GM12801 (cell line): ENCODE measurements around the gene TMBIM6.

Experiments used
- TF ChIP-seq, protein P1 (sequence below): IDR thresholded peaks from one replicate; pipeline ENCODE4 v1.5.1; 2011; ENCODE audit warnings: control low read depth; ENCODE audit not compliant: insufficient read length; ENCODE audit errors: extremely low read depth

Gene TMBIM6

DNA sequence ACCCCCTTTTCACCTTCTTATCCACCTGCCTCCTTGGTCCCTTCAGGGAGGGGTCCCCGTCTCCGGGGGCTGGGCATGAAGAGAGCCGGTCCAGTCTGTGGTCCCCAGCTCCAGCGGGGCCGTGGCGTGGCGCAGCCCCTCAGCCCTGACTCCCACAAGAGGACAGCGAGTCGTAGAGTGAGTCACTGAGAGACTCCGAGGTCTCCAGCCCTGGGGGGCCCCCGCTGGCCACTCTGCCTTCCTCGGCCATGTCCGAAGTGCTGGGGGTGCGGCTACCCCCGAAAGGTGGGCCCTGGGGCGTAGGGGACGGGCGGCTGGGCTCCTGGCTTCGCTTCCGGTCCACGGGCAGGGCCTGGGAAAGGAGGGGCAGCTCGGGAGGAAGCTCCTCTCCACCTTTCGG is 50.3 kb downstream of the TMBIM6 start:
- TF ChIP-seq, protein P1, sequence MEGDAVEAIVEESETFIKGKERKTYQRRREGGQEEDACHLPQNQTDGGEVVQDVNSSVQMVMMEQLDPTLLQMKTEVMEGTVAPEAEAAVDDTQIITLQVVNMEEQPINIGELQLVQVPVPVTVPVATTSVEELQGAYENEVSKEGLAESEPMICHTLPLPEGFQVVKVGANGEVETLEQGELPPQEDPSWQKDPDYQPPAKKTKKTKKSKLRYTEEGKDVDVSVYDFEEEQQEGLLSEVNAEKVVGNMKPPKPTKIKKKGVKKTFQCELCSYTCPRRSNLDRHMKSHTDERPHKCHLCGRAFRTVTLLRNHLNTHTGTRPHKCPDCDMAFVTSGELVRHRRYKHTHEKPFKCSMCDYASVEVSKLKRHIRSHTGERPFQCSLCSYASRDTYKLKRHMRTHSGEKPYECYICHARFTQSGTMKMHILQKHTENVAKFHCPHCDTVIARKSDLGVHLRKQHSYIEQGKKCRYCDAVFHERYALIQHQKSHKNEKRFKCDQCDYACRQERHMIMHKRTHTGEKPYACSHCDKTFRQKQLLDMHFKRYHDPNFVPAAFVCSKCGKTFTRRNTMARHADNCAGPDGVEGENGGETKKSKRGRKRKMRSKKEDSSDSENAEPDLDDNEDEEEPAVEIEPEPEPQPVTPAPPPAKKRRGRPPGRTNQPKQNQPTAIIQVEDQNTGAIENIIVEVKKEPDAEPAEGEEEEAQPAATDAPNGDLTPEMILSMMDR, result no peak

DNA sequence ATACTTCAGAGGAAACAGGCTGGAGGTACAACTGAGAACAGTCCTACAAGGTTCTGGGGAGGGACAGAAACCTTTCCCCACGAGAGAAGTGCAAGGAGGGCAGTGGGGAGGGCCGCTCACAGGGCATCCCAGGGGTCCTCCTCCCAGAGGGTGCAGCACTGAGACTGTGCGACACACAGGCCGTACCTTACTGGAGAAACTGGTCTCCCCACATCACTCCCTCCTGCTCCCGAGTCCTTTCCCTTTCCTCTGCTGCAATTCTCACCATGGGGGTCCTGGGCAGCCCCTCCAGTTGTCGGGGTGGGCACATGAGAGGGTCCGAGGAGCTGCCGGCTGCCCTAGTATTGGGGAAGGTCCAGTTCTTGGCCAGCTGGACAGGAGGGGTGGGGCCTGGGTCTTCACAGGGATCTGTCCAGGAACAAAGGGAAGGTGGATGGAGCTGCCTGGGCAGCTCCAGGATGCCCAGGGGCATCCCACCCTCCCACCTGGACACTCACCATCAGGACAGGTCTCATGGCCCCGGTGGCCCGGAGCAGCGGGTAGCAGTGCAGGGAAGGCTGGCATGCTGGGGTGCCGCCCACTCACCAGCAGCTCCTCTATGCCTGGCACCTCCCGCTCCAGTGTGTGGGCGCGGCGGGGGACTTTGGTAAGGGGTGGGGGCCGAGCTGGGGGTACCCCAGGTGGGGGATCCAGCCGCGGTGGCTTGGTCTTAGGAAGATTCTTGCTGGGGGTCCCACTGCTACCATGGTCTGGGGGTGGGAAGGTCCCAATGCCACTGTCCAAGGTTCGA is 51.0 kb downstream of the TMBIM6 start:
- TF ChIP-seq, protein P1, result no peak

DNA sequence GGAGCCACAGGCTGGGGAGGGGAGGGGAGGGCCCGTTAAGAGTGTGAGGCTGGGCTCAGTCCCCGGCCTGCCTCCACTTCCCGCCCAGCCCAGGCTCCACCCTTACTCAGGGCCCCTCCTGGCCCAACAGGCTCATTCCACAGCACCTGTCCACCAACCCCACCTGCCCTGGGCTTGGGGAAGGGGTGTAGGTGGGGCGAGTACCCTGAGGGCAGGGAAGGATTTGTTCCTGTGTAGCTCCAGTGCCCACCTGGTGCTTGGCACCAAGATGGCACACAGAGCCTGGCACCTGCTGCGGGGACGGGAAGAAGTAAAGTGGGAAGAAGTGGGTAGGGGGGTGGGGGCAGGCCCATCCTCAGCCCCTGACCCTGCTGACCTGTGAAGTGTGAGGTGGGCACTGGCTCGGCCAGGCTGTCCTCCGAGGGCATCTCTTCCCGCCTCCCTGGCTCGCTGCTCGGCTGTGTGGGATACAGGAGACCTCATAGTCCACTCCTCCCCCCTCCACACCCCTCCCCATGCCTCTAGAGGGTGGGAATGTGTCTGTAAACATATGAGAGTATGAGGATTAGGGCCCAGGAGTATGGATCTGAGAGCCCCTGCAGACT is 51.7 kb downstream of the TMBIM6 start:
- TF ChIP-seq, protein P1, result no peak

- TF ChIP-seq, protein P1, result no peak
These were observed 52.3 kb downstream of the TMBIM6 start for GRCh38 chr12:49793620-49794019.

DNA sequence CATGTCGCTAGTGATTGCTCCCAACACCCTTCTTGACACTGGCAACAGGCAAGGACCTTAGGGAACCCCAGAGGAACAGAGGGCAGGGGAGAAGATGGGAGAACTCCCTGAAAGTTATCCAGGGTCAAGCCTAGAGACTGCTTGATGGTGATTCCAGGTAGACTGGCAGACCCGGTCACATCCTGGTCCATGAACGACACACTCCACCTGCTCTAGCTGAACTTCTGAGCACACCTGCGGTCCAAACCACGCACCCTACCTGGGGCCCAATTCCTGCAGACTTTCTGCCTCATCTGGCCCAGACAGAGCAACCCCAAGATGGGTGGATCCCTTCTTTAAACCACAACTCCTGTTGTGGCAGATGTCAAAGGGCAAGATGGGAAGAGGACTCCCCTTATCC is 52.7 kb downstream of the TMBIM6 start:
- TF ChIP-seq, protein P1, result no peak

GRCh38 chr12:49794811-49795653 is 53.7 kb downstream of the TMBIM6 start:
- TF ChIP-seq, protein P1, result no peak

DNA sequence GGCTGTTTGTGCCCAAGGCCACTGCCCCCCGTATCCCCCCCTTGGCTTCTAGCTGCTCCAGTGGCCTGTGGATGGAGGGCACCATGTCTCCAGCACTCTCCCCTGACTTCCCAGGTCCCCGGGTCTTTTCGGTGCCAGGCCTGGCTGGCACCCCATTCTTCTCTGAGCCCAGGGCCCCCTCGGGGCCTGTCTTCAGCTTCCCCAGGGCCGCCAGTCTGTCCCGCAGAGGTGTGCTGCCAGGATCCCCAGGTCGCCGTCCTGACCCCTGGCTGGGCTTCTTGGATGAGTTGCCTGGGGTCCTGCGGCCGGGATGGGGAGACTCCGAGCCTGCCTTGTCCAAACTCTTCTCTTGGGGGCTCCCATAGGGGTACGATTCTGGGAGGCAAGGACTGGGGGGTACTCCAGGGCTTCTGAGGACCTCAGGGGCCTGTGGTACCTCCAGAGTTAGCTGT is 54.3 kb downstream of the TMBIM6 start:
- TF ChIP-seq, protein P1, result no peak
